Activated CD4-positive, alpha-beta T cell treated with anti-CD3 and anti-CD28 coated beads, Interleukin-2, amount 10 ng/mL, durations not matched to agents 7 days and 5 days (primary cell): ENCODE measurements around the gene TRIM17. TPM values are rescaled to one million over a fixed set of nuclear protein-coding genes. Genes with fewer than 3 reads are reported as not detected.

ENCODE experiments used
- CTCF ChIA-PET: fragments of 350-600 bp; sonication (Branson Sonifier 250); formaldehyde crosslinking; loops from one replicate; lab custom pipeline; 2021; ENCODE audit warnings: antibody characterized with exemption; lab: Charles Lee
- POLR2A ChIA-PET: fragments of 350-600 bp; sonication (Branson Sonifier 250); formaldehyde crosslinking; loops from one replicate; lab custom pipeline; 2021; ENCODE audit warnings: antibody characterized with exemption; lab: Charles Lee
- DNase-seq: peaks from one replicate; pipeline ENCODE4 v3.0.0-alpha.2; 2020
- H3K27ac Mint-ChIP-seq: one replicate; pipeline ENCODE4 v1.8.0; 2021; ENCODE audit warnings: mild to moderate bottlenecking, moderate library complexity, mixed read lengths
- H3K27me3 Mint-ChIP-seq: one replicate; pipeline ENCODE4 v1.8.0; 2021; ENCODE audit warnings: mixed read lengths
- H3K36me3 Mint-ChIP-seq: one replicate; pipeline ENCODE4 v1.8.0; 2021; ENCODE audit warnings: low read depth, mixed read lengths
- H3K4me1 Mint-ChIP-seq: one replicate; pipeline ENCODE4 v1.8.0; 2021; ENCODE audit warnings: mixed read lengths
- H3K4me3 Mint-ChIP-seq: one replicate; pipeline ENCODE4 v1.8.0; 2021; ENCODE audit warnings: mild to moderate bottlenecking, moderate library complexity, mixed read lengths
- H3K9me3 Mint-ChIP-seq: one replicate; pipeline ENCODE4 v1.8.0; 2021; ENCODE audit warnings: mixed read lengths
- microRNA-seq: library from miRNA; unstranded; fragments of <30 nt; microRNA quantifications from one replicate; pipeline ENCODE4 v1.2.0, GENCODE V29; 2021; ENCODE audit warnings: borderline microRNAs expressed, borderline replicate concordance
- total RNA-seq, 2 experiments: library from RNA; stranded (reverse); gene quantifications; one replicate each; pipeline ENCODE4 v1.2.3, GENCODE V29; 2021

The TRIM17 gene
- total RNA-seq, 2 experiments from 2014 or later: 0.73 to 0.99 TPM

DNA sequence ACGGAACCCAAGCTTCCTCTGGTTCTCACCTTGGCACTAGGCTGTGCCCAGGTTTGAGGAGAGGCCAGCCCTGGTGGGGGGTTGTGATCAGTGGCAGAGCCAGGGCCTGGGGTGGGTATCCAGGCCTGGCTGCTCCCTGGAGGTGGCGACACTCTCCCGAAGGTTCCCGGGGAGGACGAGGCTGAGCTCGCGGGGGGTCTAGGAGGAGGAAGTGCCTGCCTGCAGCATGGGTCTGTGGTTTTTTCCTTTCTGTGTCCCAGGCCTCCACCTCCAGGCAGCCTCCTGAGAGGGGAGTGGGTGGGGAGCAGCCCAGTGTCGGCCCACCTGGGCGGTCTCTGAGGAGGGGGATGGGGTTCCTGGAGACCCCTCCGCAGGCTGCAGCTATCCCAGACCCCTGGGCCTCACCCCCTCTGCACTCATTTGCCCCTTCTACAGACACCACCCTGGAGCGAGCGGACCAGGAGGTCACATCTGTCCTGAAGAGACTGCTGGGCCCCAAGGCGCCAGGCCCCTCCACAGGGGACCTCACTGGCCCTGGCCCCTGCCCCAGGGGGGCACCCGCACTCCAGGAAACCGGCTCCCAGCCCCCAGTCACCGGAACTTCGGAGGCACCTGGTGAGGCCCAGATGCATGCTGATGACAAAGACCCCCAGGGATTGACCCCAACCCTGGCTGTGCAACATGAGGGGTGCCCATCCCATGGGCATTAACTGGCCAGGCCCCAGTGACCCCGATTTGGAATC is 54.3 kb downstream of the TRIM17 start:
- Mint-ChIP-seq H3K9me3 (no peaks in the 10 kb centered on the region), H3K4me1 (no peaks in the 10 kb centered on the region), H3K27ac (no peak overlapping the region), H3K27me3 (no peaks in the 10 kb centered on the region), H3K4me3 (no peak overlapping the region), H3K36me3 (no peaks in the 10 kb centered on the region)
- POLR2A ChIA-PET: no interaction called here
- CTCF ChIA-PET: no interaction called here
- DNase-seq: no peak

DNA sequence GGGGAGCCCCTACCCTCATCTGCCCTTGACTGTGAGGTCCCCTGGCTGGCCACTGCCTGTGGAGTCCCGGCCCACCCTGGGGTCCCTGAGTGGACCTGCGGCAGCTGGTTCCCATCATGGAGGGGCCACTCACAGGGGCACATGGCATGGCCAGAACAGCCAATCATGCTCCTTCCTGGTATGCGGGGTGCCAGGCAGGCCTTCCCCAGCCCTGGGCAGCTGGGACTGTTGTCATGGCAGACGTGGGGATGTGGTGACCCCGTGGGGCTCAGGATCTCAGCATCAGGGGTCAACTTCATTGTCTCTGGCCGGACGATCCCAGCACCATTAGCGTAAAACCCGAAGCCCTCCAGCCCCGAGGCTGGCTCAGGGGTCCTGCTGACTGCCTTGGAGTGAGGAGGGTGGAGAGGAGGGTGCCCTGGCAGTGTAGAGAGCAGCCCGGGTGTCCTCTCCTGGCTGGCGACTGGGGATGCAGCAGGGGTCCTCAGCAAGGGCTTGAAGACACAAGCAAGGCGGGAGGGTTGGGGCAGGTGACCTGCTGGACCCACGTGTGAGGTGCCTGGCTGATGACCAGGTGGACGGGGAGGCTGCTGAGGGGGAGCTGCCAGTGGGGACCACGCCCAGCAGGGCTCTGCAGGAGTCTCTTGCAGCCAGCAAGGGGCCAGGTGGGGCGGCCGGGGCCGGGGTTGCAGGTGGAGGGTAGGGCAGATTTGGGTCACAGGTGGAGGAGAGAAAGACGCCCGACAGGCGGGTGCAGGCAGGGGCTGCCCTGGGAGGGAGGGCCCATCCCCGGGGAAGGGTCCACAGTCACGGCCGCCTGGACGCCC is 55.1 kb downstream of the TRIM17 start:
- POLR2A ChIA-PET: no interaction called here

DNA sequence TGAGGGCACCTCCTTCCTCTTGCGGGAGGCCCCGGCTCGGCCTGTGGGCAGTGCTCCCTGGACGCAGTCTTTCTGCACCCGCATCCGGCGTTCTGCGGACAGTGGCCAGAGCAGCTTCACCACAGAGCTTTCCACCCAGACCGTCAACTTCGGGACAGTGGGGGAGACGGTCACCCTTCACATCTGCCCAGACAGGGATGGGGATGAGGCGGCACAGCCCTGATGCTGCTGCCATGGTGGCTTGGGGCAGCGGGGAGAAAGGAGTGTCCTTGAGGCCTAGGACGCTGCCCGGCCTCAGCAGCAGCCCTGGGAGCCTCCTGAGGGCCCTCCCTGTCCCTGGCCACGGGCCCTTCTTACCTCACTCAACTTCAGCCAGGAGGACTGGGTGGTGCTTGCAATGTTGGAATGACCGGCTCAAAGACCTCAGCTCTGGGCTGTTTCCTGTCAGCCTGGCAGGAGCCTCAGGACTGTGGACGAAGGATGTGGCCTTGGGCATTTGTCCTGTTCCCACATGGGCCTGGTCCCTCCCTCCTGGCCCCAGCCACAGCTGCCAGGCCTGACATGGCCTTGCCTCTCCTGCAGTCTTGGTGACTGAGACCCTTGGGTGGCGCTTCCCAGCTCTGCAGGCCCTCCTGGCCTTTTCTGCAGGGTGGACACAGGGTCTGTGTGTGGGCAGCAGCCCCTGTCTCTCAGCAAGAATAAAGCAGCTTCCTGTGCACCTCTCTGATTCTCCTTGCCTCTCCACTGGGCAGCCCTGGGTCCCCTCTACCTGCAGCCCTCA is 55.9 kb downstream of the TRIM17 start:
- no peaks in the 10 kb centered on the region for H3K36me3 Mint-ChIP-seq
- H3K9me3 Mint-ChIP-seq: no peaks in the 10 kb centered on the region
- ChIA-PET POLR2A (no interaction called here), CTCF (interaction anchor here (1.0 to 1.1 kb wide), 2 partner anchors 62 to 316 kb away, joined by 3 read pairs; no protein-coding TSS in a partner anchor)
- no peak overlapping the region for H3K4me3 Mint-ChIP-seq
- no peaks in the 10 kb centered on the region for H3K4me1 Mint-ChIP-seq
- no peak for DNase-seq
- no peaks in the 10 kb centered on the region for H3K27me3 Mint-ChIP-seq
- H3K27ac Mint-ChIP-seq: no peak overlapping the region

More for the DNA sequence above, 55.1 kb downstream of the TRIM17 start:
- Mint-ChIP-seq H3K4me1 (no peaks in the 10 kb centered on the region), H3K27me3 (no peaks in the 10 kb centered on the region), H3K27ac (no peak overlapping the region), H3K36me3 (no peaks in the 10 kb centered on the region), H3K9me3 (no peaks in the 10 kb centered on the region), H3K4me3 (no peak overlapping the region)
- DNase-seq: no peak
- CTCF ChIA-PET: interaction anchor here (1.0 to 1.1 kb wide), 2 partner anchors 61 to 316 kb away, joined by 3 read pairs; no protein-coding TSS in a partner anchor

GRCh38 chr1:228359613-228360532 is 56.8 kb downstream of the TRIM17 start:
- DNase-seq: no peak
- CTCF ChIA-PET: interaction anchor here (1.0 kb wide), 1 partner anchor 63 kb away, joined by 3 read pairs; no protein-coding TSS in a partner anchor
- H3K36me3 Mint-ChIP-seq: no peaks in the 10 kb centered on the region
- POLR2A ChIA-PET: no interaction called here
- no peak overlapping the region for H3K4me3 Mint-ChIP-seq
- no peaks in the 10 kb centered on the region for H3K4me1 Mint-ChIP-seq
- no peaks in the 10 kb centered on the region for H3K9me3 Mint-ChIP-seq
- H3K27ac Mint-ChIP-seq: no peak overlapping the region
- no peaks in the 10 kb centered on the region for H3K27me3 Mint-ChIP-seq

DNA sequence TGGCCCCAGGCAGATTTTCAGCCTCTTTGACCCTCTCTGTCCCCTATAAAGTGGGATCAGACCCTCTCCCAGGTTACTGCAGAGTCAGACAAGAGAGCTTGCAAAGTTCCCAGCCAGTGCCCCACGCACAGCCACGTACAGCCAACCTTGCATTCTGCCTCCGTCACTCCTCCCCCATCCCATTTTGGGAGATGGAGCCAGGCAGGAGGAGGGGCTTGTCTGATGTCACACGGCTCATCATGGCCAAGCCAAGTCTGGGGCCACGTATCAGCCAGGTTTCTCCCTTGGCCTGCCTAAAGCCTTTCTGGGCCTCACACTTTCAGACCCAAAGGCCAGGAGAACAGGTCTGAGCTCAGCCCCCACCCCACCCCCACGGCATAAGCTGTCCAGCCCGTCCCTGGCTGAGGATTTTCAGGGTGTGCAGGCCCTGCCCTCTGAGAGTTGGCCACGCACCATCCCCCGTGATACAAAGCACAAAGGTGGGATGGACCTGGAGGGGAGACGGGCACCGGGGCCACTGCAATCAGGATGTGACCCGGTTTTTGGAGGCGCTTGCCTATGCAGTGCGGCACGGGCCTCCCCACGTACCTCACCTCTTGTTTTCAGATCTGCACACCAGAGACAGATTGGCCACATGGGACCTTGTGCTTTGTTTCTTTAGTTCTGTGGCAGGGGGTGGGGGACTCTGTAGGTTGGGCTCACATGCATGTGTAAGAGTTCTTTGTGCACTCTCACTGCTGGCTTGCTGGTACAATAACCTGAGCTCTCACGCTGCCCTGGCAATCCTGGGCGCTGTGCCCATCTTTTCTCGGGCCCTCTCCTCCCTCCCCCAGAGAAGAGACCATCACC is 57.7 kb downstream of the TRIM17 start:
- no peaks in the 10 kb centered on the region for H3K9me3 Mint-ChIP-seq
- no peaks in the 10 kb centered on the region for H3K27me3 Mint-ChIP-seq

GRCh38 chr1:228358039-228358763 is 58.5 kb downstream of the TRIM17 start:
- Mint-ChIP-seq H3K27ac (no peak overlapping the region), H3K4me3 (no peak overlapping the region), H3K27me3 (no peaks in the 10 kb centered on the region), H3K4me1 (no peaks in the 10 kb centered on the region), H3K9me3 (no peaks in the 10 kb centered on the region), H3K36me3 (no peaks in the 10 kb centered on the region)
- DNase-seq: no peak
- CTCF ChIA-PET: no interaction called here
- POLR2A ChIA-PET: no interaction called here

More for the DNA sequence above, 57.7 kb downstream of the TRIM17 start:
- Mint-ChIP-seq H3K36me3 (no peaks in the 10 kb centered on the region), H3K4me3 (no peak overlapping the region), H3K4me1 (no peaks in the 10 kb centered on the region), H3K27ac (no peak overlapping the region)
- CTCF ChIA-PET: no interaction called here
- POLR2A ChIA-PET: no interaction called here
- DNase-seq: no peak

Small RNA genes lying within 50 kb of the gene (microRNA-seq; reads per million reads assigned to microRNA genes)
- gene MIR4666A (not detected), gene MIR6742 (0.63 reads per million)

Other genes starting within 250 kb of the TRIM17 start
- gene OBSCN, start 208.8 kb downstream of the TRIM17 start, total RNA-seq: 10 to 100 TPM; 13.8 to 21.8 TPM
- gene TRIM11, start 10.0 kb downstream of the TRIM17 start, total RNA-seq: 10 to 100 TPM; 54.4 to 62.4 TPM
- 100 to 1,000 TPM; 110 to 132 TPM for gene RNF187, start 70.5 kb upstream of the TRIM17 start, total RNA-seq